ENCODE results near the gene PCDHGB7.

DNA sequence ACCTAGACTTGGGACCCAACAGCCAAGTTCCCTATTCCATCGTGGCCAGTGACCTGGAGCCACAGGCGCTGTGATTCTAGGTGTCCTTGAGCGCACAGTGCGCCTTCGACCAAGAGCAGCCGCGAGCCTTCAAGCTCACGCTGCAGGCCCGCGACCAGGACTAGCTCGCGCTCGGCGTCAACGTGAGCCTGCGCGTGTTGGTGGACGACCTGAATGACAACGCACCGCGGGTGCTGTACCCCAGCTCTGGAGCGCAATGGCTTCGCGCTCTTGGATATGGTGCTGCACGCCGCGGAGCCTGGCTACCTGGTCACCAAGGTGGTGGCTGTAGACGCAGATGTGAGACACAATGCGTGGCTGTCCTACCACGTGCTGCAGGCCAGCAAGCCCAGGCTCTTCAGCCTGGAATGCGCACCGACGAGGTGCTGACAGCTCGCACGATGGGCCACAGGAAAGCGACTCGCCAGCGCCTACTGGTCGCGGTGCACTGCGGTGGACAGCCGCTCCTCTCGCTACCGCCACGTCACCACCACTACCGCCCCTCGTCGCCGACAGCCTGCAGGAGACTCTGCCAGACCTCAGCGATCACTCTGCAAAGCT is 24.2 kb downstream of the PCDHGB7 start:
- TF ChIP-seq, protein P1, sequence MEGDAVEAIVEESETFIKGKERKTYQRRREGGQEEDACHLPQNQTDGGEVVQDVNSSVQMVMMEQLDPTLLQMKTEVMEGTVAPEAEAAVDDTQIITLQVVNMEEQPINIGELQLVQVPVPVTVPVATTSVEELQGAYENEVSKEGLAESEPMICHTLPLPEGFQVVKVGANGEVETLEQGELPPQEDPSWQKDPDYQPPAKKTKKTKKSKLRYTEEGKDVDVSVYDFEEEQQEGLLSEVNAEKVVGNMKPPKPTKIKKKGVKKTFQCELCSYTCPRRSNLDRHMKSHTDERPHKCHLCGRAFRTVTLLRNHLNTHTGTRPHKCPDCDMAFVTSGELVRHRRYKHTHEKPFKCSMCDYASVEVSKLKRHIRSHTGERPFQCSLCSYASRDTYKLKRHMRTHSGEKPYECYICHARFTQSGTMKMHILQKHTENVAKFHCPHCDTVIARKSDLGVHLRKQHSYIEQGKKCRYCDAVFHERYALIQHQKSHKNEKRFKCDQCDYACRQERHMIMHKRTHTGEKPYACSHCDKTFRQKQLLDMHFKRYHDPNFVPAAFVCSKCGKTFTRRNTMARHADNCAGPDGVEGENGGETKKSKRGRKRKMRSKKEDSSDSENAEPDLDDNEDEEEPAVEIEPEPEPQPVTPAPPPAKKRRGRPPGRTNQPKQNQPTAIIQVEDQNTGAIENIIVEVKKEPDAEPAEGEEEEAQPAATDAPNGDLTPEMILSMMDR (conservative IDR thresholded peaks at IDR 0.05 in 1 of 2, IDR thresholded peaks at IDR 0.05 in 1 of 2; ENCODE audit: extremely low read depth in 1 of 2, insufficient read depth in 1 of 2, low read depth in 1 of 2, low read length in 2 of 2) = no peak
- no peak for TF ChIP-seq EZH2 (IDR thresholded peaks at IDR 0.05; ENCODE audit: borderline replicate concordance, low read length)

Measured in mammary epithelial cell (primary cell).